Gastroesophageal sphincter (tissue), 3 donors: ENCODE data around the gene LRP1B.

Experiments
- CTCF ChIP-seq, 4 experiments: fragments of 200-600 bp in 2 of 4; fragments of 450-650 bp in 2 of 4; sonication (generic) in 1 of 4; IDR thresholded peaks; one replicate each; pipeline ENCODE4 v1.5.1; 2017 to 2019; ENCODE audit warnings: antibody characterized with exemption in 4 of 4, mild to moderate bottlenecking in 2 of 4, moderate library complexity in 2 of 4
- POLR2A ChIP-seq, 2 donors: fragments of 450-650 bp; IDR thresholded peaks; one replicate each; pipeline ENCODE4 v1.6.1; 2017; ENCODE audit warnings: antibody characterized with exemption in 2 of 2, mild to moderate bottlenecking in 2 of 2, moderate library complexity in 1 of 2
- POLR2AphosphoS5 ChIP-seq: sonication (generic); formaldehyde crosslinking; IDR thresholded peaks from one replicate; pipeline ENCODE4 v1.6.1; 2017; ENCODE audit warnings: antibody characterized with exemption

DNA sequence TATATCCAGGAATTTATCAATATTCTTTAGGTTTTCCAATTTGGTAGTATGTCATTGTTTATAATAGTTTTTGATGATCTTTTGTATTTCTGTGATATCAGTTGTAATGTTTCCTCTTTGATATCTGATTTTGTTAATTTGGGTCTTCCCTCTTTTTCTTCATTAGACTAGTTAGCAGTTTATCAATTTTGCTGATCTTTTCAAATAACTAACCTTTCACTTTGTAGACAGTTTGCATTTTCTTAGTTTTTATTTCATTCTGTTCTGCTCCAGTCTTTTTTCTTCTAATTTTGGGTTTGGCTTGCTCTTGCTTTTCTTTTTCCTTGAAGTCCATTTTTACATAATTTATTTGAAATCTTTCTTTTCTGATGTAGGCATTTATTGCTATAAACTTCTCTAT is 824.4 kb downstream of the LRP1B start:
- no peak for TF ChIP-seq CTCF (IDR thresholded peaks at IDR 0.05)
- no peak for TF ChIP-seq POLR2A (IDR thresholded peaks at IDR 0.05)
- TF ChIP-seq POLR2AphosphoS5: no peak
